H1 (cell line): ENCODE results near the gene SEC61B.

Experiments used
- CTCF ChIP-seq, 3 experiments: IDR thresholded peaks; 1 replicate in 2 of 3; 2 replicates in 1 of 3; pipeline versions ENCODE4 v1.5.1 to v1.6.1; 2011; ENCODE audit warnings: low read length in 3 of 3, mild to moderate bottlenecking in 3 of 3, inconsistent platforms in 2 of 3, low read depth in 1 of 3, moderate library complexity in 1 of 3; ENCODE audit not compliant: insufficient read depth in 1 of 3; ENCODE audit errors: control extremely low read depth in 1 of 3
- EP300 ChIP-seq, 2 experiments: IDR thresholded peaks; 1 replicate in 1 of 2; 2 replicates in 1 of 2; pipeline ENCODE4 v1.6.1; 2011 to 2012; ENCODE audit warnings: low read depth in 2 of 2, low read length in 2 of 2, mild to moderate bottlenecking in 2 of 2, borderline replicate concordance in 1 of 2, inconsistent platforms in 1 of 2, moderate library complexity in 1 of 2
- EZH2 ChIP-seq: fragments of 200-600 bp; sonication (generic); IDR thresholded peaks from 2 replicates; pipeline ENCODE4 v1.7.1; 2012; ENCODE audit warnings: low read depth, mild to moderate bottlenecking, moderate library complexity, low read length, inconsistent platforms; ENCODE audit not compliant: severe bottlenecking
- POLR2AphosphoS5 ChIP-seq: IDR thresholded peaks from 2 replicates; pipeline ENCODE4 v1.6.1; 2011; ENCODE audit warnings: low read depth, low read length
- YY1 ChIP-seq: IDR thresholded peaks from 2 replicates; pipeline ENCODE4 v1.6.1; 2011; ENCODE audit warnings: low read depth, mild to moderate bottlenecking, low read length

GRCh38 chr9:99199938-99200539, 22.0 kb upstream of the SEC61B start:
- TF ChIP-seq CTCF (IDR thresholded peaks at IDR 0.05; ENCODE audit: control extremely low read depth in 1 of 3, insufficient read depth in 1 of 3, low read depth in 1 of 3, low read length in 3 of 3), result no peak
- no peak for TF ChIP-seq EZH2
- TF ChIP-seq POLR2AphosphoS5, result no peak
- TF ChIP-seq YY1, result no peak
- no peak for TF ChIP-seq EP300 (IDR thresholded peaks at IDR 0.05; ENCODE audit: borderline replicate concordance in 1 of 2, low read depth in 2 of 2, low read length in 2 of 2)
